Smooth muscle cell (in vitro differentiated cells): ENCODE measurements around the gene CREB3L1. TPM values are rescaled to one million over a fixed set of nuclear protein-coding genes. Genes with fewer than 3 reads are reported as not detected.
A peak's percentile ranks its signal among the peaks of the same experiment; 100 is the strongest.

Experiments used
- DNase-seq: peaks from one replicate; lab custom pipeline; 2025; ENCODE audit not compliant: unreplicated experiment; lab: John Stamatoyannopoulos, UW
- H2AFZ ChIP-seq: fragments of 200-600 bp; sonication (generic); 2 replicates; pipeline ENCODE4 v1.6.0; 2016; ENCODE audit warnings: antibody characterized with exemption, low read depth, mild to moderate bottlenecking
- H3F3A ChIP-seq: fragments of 200-600 bp; sonication (generic); 2 replicates; pipeline ENCODE4 v1.6.0; 2017; ENCODE audit warnings: antibody characterized with exemption, low read depth
- H3K27ac ChIP-seq: fragments of 200-600 bp; sonication (generic); 2 replicates; pipeline ENCODE4 v1.5.1; 2016; ENCODE audit warnings: low read depth, mild to moderate bottlenecking
- H3K27me3 ChIP-seq: fragments of 200-600 bp; sonication (generic); 2 replicates; pipeline ENCODE4 v1.6.1; 2016; ENCODE audit warnings: low read depth, mild to moderate bottlenecking
- H3K36me3 ChIP-seq: fragments of 200-600 bp; sonication (generic); 2 replicates; pipeline ENCODE4 v1.5.1; 2016; ENCODE audit warnings: low read depth
- H3K4me1 ChIP-seq: fragments of 200-600 bp; sonication (generic); 2 replicates; pipeline ENCODE4 v1.5.1; 2016; ENCODE audit warnings: low read depth
- H3K4me2 ChIP-seq: fragments of 200-600 bp; sonication (generic); 2 replicates; pipeline ENCODE4 v1.6.0; 2016; ENCODE audit warnings: mild to moderate bottlenecking
- H3K4me3 ChIP-seq: fragments of 200-600 bp; sonication (generic); 2 replicates; pipeline ENCODE4 v1.5.1; 2016; ENCODE audit warnings: mild to moderate bottlenecking
- H3K79me2 ChIP-seq: fragments of 200-600 bp; sonication (generic); 2 replicates; pipeline ENCODE4 v1.6.0; 2016; ENCODE audit warnings: low read depth, mild to moderate bottlenecking
- H3K9ac ChIP-seq: fragments of 200-600 bp; sonication (generic); 2 replicates; pipeline ENCODE4 v1.6.0; 2016; ENCODE audit warnings: low read depth
- H3K9me3 ChIP-seq: fragments of 200-600 bp; sonication (generic); replicated peaks from 2 replicates; pipeline ENCODE4 v1.5.1; 2016; ENCODE audit warnings: low read depth
- H4K20me1 ChIP-seq: fragments of 200-600 bp; sonication (generic); 2 replicates; pipeline ENCODE4 v1.6.0; 2016; ENCODE audit warnings: low read depth
- WGBS: methylation state at CpG from one replicate; pipeline ENCODE4 v1.1.7; 2016; ENCODE audit warnings: low lambda C conversion rate; 5-methylcytosine and 5-hydroxymethylcytosine counted together
- polyA plus RNA-seq: library from polyadenylated mRNA; unstranded; fragments of >200 nt; fragmentation: Nextera tagmentation; extraction: Ambion mirVana; gene quantifications from 2 replicates; pipeline ENCODE4 v1.2.1, GENCODE V29; 2016
- total RNA-seq: library from RNA; depleted of rRNA; stranded (reverse); fragments of >200 nt; gene quantifications from 2 replicates; pipeline ENCODE4 v1.2.3, GENCODE V29; 2014
- TF ChIP-seq, protein P1 (sequence below): fragments of 200-600 bp; sonication (generic); IDR thresholded peaks from 2 replicates; pipeline ENCODE4 v1.5.1; 2017; ENCODE audit warnings: borderline replicate concordance, mild to moderate bottlenecking, antibody characterized with exemption; ENCODE audit not compliant: insufficient read depth, poor library complexity, severe bottlenecking

The CREB3L1 gene
- total and polyA plus RNA-seq, 2 experiments from 2014 or later = 63.3 to 437 TPM

DNA sequence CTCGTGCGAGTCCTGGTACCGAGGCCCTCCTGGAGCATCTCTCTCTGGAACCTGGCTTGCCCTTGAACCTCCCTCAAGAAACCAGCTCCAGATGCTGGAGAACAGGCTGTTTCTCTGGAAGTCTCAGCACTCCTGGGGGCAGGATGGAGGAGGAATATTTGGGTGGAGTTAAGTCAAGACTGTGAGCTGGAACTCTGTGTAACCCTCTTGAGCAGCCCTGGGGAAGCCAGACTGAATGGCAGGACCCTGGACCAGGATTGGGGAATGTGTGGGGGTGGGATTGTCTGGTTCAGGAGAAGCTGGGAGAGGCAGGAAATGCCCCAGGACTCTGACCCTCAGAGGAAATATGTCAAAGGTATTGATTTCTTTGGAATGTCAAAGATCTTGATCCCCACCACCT lies 7.7 kb downstream of the CREB3L1 start:
- no peak overlapping the region for H2AFZ ChIP-seq
- H3K9me3 ChIP-seq = no peaks in the 10 kb centered on the region
- no peaks in the 10 kb centered on the region for H3K36me3 ChIP-seq
- DNase-seq = no peak
- peaks cover 98% of the 10 kb centered on the region for H3K79me2 ChIP-seq
- H3K4me1 ChIP-seq = peaks cover 20% of the 10 kb centered on the region
- no peak overlapping the region for H3K9ac ChIP-seq
- 86% methylated on average over 3 of the region's 3 CpGs for WGBS
- H3K27me3 ChIP-seq = no peaks in the 10 kb centered on the region
- TF ChIP-seq, protein P1, sequence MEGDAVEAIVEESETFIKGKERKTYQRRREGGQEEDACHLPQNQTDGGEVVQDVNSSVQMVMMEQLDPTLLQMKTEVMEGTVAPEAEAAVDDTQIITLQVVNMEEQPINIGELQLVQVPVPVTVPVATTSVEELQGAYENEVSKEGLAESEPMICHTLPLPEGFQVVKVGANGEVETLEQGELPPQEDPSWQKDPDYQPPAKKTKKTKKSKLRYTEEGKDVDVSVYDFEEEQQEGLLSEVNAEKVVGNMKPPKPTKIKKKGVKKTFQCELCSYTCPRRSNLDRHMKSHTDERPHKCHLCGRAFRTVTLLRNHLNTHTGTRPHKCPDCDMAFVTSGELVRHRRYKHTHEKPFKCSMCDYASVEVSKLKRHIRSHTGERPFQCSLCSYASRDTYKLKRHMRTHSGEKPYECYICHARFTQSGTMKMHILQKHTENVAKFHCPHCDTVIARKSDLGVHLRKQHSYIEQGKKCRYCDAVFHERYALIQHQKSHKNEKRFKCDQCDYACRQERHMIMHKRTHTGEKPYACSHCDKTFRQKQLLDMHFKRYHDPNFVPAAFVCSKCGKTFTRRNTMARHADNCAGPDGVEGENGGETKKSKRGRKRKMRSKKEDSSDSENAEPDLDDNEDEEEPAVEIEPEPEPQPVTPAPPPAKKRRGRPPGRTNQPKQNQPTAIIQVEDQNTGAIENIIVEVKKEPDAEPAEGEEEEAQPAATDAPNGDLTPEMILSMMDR = no peak
- H3F3A ChIP-seq = peaks cover 32% of the 10 kb centered on the region
- peaks cover 96% of the 10 kb centered on the region for H4K20me1 ChIP-seq
- peak overlapping the region; percentile 44 for H3K27ac ChIP-seq
- H3K4me3 ChIP-seq = no peak overlapping the region
- H3K4me2 ChIP-seq = peak overlapping the region; percentile 18

DNA sequence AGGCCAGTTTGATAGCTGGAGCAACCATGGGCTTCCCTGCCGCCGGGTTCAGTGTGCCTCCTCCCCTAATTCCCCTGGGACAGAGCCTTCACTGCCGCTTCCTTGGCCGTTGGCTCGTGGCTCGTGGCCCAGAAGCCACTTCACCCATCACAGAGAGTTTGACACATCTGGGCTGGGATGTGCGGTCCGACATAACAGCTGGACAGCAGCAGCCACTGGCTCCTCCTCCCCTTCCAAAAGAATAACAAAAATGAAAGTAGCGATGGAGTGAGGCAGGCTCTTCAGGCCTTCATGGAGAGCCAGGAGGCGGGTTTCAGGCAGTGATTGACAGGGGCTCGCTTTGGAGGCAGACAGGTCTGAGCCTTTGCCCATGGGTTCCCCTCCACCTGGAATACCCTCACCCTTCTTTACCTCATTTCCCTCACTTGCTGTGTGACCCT lies 8.2 kb downstream of the CREB3L1 start:
- no peak overlapping the region for H3K9ac ChIP-seq
- H2AFZ ChIP-seq = no peak overlapping the region
- peaks cover 20% of the 10 kb centered on the region for H3K4me1 ChIP-seq
- H3K27me3 ChIP-seq = no peaks in the 10 kb centered on the region
- no peaks in the 10 kb centered on the region for H3K36me3 ChIP-seq
- H3K4me3 ChIP-seq = no peak overlapping the region
- H3K27ac ChIP-seq = peak overlapping the region; percentile 44
- H3K4me2 ChIP-seq = peak overlapping the region; percentile 10
- peaks cover 94% of the 10 kb centered on the region for H3K79me2 ChIP-seq
- TF ChIP-seq, protein P1 = no peak
- peaks cover 96% of the 10 kb centered on the region for H4K20me1 ChIP-seq
- H3K9me3 ChIP-seq = no peaks in the 10 kb centered on the region
- no peak for DNase-seq
- H3F3A ChIP-seq = peaks cover 30% of the 10 kb centered on the region
- 79% methylated on average over 11 of the region's 11 CpGs for WGBS

DNA sequence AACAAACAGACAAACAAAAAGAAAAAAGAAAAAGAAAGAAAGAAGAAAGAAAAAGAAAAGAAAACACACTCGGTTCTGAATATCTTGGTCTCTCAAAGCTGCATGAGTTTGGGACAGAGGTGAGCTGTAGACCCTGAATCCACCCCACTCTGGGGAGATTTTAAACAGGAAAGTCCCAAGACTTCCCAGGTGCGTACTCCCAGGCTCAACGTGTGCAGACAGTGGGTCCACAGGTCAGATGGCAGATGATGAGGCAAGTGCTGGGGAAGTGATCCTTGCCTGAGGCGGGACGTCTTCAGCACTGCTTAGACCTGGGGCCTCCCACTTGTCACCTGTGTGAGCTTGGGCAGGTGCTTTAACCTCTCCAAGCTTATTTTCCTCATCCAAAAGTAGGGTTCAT lies 9.3 kb downstream of the CREB3L1 start:
- Histone ChIP-seq H3K4me3 (no peak overlapping the region), H3K4me2 (no peak overlapping the region), H3K9me3 (no peaks in the 10 kb centered on the region), H3F3A (peaks cover 31% of the 10 kb centered on the region), H3K27ac (peak overlapping the region; percentile 33), H3K36me3 (no peaks in the 10 kb centered on the region), H3K4me1 (peaks cover 19% of the 10 kb centered on the region), H4K20me1 (peaks cover 88% of the 10 kb centered on the region), H2AFZ (no peak overlapping the region), H3K9ac (no peak overlapping the region), H3K79me2 (peaks cover 90% of the 10 kb centered on the region), H3K27me3 (no peaks in the 10 kb centered on the region)
- TF ChIP-seq, protein P1 = no peak
- no peak for DNase-seq
- 78% methylated on average over 5 of the region's 5 CpGs for WGBS

DNA sequence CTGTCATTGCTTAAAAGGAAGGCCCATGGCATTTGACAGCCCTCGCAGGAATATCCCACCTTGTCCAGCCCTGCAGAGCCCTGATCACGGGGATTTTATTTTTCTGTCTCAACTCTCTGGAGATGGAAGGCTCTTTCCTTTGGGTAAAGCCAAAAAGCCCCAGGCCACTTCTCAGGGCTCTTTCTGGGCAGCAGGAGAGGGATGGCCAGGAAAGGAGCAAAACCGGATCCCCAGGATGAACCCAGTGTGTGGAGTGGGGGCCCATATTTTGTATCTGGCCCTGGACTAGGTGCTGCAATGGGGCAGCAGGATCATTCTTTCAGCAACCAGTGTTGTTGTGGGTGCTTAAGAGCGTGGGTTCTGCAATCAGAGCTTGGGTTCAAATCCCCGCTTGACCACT lies 11.0 kb downstream of the CREB3L1 start:
- Histone ChIP-seq H3K9me3 (no peaks in the 10 kb centered on the region), H3K9ac (no peak overlapping the region), H3K4me1 (peaks cover 24% of the 10 kb centered on the region), H3K4me2 (no peak overlapping the region), H3K4me3 (no peak overlapping the region), H3F3A (peaks cover 44% of the 10 kb centered on the region), H3K27ac (peak overlapping the region; percentile 98), H2AFZ (no peak overlapping the region), H3K79me2 (peaks cover 88% of the 10 kb centered on the region), H3K27me3 (no peaks in the 10 kb centered on the region), H3K36me3 (no peaks in the 10 kb centered on the region), H4K20me1 (peaks cover 71% of the 10 kb centered on the region)
- 89% methylated on average over 5 of the region's 5 CpGs for WGBS
- DNase-seq = no peak
- TF ChIP-seq, protein P1 = no peak
